Activated naive CD8-positive, alpha-beta T cell treated with anti-CD3 and anti-CD28 coated beads for 36 hours (primary cell): ENCODE results near the gene RAMACL. TPM values are rescaled to one million over a fixed set of nuclear protein-coding genes. Genes with fewer than 3 reads are reported as not detected.

ENCODE experiments used
- DNase-seq: peaks from one replicate; pipeline ENCODE4 v3.0.0; 2021
- H3K27ac Mint-ChIP-seq: one replicate; pipeline ENCODE4 v1.8.0; 2022; ENCODE audit warnings: mild to moderate bottlenecking, moderate library complexity, mixed read lengths
- H3K27me3 Mint-ChIP-seq: one replicate; pipeline ENCODE4 v1.8.0; 2022; ENCODE audit warnings: mild to moderate bottlenecking, mixed read lengths
- H3K36me3 Mint-ChIP-seq: one replicate; pipeline ENCODE4 v1.8.0; 2021; ENCODE audit warnings: mild to moderate bottlenecking, mixed read lengths
- H3K4me1 Mint-ChIP-seq: one replicate; pipeline ENCODE4 v1.8.0; 2021; ENCODE audit warnings: mixed read lengths
- H3K4me3 Mint-ChIP-seq: one replicate; pipeline ENCODE4 v1.8.0; 2022; ENCODE audit warnings: mild to moderate bottlenecking, moderate library complexity, mixed read lengths
- H3K9me3 Mint-ChIP-seq: one replicate; pipeline ENCODE4 v1.8.0; 2022; ENCODE audit warnings: mixed read lengths
- total RNA-seq, 2 experiments: library from RNA; stranded (reverse); gene quantifications; one replicate each; pipeline ENCODE4 v1.2.3, GENCODE V29; 2021

Gene RAMACL
- total RNA-seq, 2 experiments from 2014 or later, result 0.21 to 0.22 TPM

GRCh38 chr6:166580076-166581050 lies 6.1 kb downstream of the RAMACL start:
- Mint-ChIP-seq H3K4me3 (no peak overlapping the region), H3K9me3 (peaks cover 11% of the 10 kb centered on the region)

GRCh38 chr6:166579237-166579850 lies 7.1 kb downstream of the RAMACL start:
- no peak overlapping the region for H3K27ac Mint-ChIP-seq
- DNase-seq, result no peak
- peaks cover 6% of the 10 kb centered on the region for H3K36me3 Mint-ChIP-seq
- H3K4me1 Mint-ChIP-seq, result no peaks in the 10 kb centered on the region
- no peak overlapping the region for H3K4me3 Mint-ChIP-seq
- H3K9me3 Mint-ChIP-seq, result peaks cover 14% of the 10 kb centered on the region
- no peaks in the 10 kb centered on the region for H3K27me3 Mint-ChIP-seq

More at GRCh38 chr6:166580076-166581050, 6.1 kb downstream of the RAMACL start:
- DNase-seq, result no peak
- Mint-ChIP-seq H3K27ac (no peak overlapping the region), H3K36me3 (peaks cover 6% of the 10 kb centered on the region), H3K27me3 (no peaks in the 10 kb centered on the region), H3K4me1 (no peaks in the 10 kb centered on the region)

DNA sequence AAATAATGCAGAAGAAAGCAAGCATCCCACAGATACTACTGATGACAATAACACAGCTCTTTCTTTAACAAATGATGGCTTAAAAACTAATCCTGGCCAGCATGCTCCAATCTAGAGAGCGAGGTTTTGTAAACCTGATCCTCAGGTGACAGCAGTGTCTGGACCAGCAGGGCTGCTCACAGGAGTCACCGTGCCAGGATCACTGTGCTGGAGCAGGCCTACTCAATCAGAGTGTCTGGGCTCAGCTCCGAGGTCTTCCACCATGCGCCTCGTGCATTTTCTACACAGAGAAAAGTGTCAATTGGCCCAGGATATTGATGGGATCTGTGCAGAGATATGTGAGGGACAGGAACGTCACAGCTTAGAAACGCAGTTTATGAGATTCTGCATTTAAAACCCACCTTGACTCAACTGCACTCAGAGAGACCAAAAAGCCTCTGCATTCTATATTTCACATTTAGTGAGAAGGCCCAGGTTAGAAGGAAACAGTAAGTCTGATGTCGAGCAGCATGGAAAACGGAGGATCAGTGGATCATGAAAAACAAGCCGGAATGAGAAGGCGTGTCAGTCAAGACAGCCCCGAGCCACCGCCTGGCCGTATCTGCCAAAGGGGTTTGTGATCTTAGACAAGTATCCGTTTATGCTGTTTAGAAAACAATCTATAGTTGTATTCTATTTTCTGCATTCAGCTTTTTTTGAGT lies 7.8 kb downstream of the RAMACL start:
- Mint-ChIP-seq H3K4me1 (no peaks in the 10 kb centered on the region), H3K36me3 (peaks cover 6% of the 10 kb centered on the region), H3K9me3 (peaks cover 14% of the 10 kb centered on the region), H3K4me3 (no peak overlapping the region), H3K27me3 (no peaks in the 10 kb centered on the region), H3K27ac (no peak overlapping the region)
- no peak for DNase-seq

GRCh38 chr6:166575205-166575604 lies 11.3 kb downstream of the RAMACL start:
- Mint-ChIP-seq H3K4me1 (no peaks in the 10 kb centered on the region), H3K9me3 (peaks cover 14% of the 10 kb centered on the region), H3K27me3 (no peaks in the 10 kb centered on the region), H3K27ac (no peak overlapping the region), H3K4me3 (no peak overlapping the region), H3K36me3 (peaks cover 6% of the 10 kb centered on the region)
- no peak for DNase-seq

DNA sequence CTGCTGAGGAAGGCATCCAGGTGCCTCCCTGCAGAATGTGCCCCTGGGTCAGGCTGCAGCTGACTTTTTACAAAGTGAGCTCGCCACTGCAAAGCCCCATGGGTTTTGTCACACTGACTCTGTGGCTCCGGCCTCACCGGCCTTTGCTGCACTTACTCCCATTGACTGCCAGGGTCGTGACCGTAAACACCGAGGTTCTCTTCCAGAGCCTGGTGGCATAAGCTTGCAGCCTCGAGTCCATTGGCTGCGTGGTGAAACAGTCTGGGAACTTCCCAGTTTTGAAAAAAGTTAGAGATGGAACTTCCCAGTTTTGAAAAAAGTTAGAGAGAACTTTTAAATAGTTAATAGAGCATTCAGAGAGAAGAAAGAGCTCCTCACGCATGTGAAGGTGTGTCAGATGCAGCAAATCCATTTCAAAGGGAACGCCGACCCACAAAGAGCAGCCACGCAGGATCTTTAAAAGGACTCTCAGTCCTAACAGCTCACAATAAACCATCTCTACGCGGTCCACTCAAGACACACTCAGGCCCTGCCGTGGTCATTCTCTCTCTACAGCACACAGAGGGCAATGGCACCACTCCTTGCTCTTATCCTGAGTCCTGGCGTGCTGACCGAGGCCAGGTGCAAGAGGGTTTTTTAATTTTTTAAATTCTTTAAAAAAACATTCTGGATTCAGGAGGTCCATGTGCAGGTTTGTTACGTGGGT lies 12.8 kb downstream of the RAMACL start:
- Mint-ChIP-seq H3K27ac (no peak overlapping the region), H3K9me3 (peaks cover 14% of the 10 kb centered on the region), H3K4me3 (no peak overlapping the region), H3K36me3 (peaks cover 6% of the 10 kb centered on the region), H3K27me3 (no peaks in the 10 kb centered on the region), H3K4me1 (no peaks in the 10 kb centered on the region)
- DNase-seq, result no peak

DNA sequence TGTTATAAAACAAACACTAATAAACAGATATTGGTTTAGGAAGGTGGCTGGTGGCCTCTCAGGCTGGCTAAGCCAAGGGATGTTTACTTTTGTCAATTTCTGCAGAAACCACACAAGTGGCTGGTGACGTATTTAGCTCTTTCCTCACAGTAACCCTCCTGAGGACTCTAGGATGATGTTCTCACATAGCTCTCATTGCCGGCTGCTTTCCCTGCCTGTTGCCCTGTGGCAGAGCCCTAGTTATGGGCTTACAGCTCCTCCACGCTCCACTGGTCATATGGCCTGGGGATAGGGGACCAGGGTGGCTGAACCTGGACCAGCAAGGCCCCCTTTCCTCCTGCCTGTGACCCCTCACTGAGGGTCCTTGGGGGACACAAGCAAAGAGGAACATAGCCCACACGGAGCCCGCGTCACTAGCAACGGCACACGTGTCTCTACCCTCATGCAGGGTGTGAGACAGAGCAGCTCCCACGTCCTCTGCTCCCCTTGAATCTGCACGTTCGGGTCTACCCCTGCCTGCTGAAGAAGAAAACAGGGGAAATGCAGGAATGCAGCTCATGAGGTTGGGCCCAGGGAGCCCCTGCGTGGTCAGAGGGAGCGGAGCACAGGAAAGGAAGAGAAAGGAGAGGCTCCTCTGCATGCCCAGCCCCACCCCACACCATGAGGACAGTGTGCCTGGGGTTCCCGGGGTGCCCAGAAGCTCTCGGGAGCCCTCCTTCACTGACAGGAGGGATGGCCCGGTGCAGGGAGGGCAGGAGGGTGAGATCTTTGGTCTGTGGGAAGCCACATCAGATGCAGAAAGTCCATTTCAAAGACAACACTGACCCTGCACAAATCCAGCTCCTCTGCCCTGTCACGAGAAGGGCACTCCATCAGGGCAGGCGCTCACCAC lies 13.9 kb downstream of the RAMACL start:
- H3K9me3 Mint-ChIP-seq, result peaks cover 14% of the 10 kb centered on the region
- H3K27me3 Mint-ChIP-seq, result no peaks in the 10 kb centered on the region
- no peak overlapping the region for H3K4me3 Mint-ChIP-seq
- H3K4me1 Mint-ChIP-seq, result no peaks in the 10 kb centered on the region
- H3K27ac Mint-ChIP-seq, result peak overlapping the region; percentile 3
- DNase-seq, result no peak
- H3K36me3 Mint-ChIP-seq, result peaks cover 6% of the 10 kb centered on the region

DNA sequence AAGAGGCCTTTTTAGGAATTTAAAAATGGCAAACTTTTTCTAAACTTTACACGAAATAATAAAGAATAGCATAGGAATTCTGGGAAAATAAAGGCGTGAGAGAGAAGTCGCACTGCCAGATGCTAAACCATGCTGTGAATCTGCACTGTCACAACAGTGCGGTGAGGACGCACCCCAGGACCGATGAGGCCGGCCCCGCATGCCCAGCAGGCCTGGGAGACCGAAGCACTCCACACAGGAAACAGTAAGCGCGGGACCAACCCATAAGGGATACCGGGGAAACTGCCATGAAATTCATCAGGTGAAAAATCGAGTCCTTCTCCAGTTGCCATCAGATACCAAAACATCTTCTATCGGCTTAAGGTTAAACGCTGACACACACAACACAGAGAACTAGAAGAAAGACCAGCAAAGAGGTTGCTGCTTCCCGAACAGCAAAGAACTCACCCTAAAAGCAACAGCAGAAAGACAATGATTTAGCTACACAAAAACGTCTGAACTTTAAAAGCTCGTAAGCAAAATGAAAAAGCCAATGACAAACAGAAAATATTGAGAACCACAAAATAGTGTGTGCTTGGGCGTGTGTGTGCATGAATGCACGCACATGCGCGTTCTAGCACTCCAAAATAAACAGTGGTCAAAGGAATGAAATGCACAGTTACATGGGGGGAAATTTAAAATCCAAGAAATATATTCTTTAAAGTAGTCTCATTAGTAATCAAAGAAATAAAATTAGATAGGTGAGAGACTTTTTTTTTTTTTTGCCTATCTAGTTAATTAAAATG lies 15.4 kb downstream of the RAMACL start:
- Mint-ChIP-seq H3K27me3 (no peaks in the 10 kb centered on the region), H3K4me3 (no peak overlapping the region), H3K4me1 (no peaks in the 10 kb centered on the region), H3K36me3 (peaks cover under 1% of the 10 kb centered on the region), H3K9me3 (peaks cover 5% of the 10 kb centered on the region), H3K27ac (no peak overlapping the region)
- no peak for DNase-seq

DNA sequence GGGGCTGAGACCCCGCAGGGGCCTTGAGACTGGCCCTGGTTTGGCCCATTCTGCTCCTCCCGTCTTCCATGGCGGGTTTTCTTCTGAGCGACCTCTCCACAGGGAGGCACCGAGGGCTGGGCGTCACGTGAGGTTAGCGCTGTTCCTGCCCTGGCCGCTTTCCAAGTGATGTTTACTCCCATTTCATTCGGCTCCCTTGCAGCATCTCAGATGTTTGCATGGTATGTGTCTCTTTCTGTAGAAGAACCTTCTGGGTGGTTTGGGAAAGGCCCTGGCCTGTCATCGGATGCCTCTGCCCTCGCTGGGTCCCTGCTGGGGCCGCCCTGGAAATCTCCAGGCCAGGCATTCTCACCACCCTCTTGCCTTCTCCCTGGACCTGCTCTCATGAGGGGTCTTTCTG lies 17.3 kb downstream of the RAMACL start:
- DNase-seq, result no peak
- no peak overlapping the region for H3K27ac Mint-ChIP-seq
- H3K9me3 Mint-ChIP-seq, result no peaks in the 10 kb centered on the region
- no peaks in the 10 kb centered on the region for H3K27me3 Mint-ChIP-seq
- H3K4me1 Mint-ChIP-seq, result no peaks in the 10 kb centered on the region
- H3K36me3 Mint-ChIP-seq, result no peaks in the 10 kb centered on the region
- H3K4me3 Mint-ChIP-seq, result no peak overlapping the region

DNA sequence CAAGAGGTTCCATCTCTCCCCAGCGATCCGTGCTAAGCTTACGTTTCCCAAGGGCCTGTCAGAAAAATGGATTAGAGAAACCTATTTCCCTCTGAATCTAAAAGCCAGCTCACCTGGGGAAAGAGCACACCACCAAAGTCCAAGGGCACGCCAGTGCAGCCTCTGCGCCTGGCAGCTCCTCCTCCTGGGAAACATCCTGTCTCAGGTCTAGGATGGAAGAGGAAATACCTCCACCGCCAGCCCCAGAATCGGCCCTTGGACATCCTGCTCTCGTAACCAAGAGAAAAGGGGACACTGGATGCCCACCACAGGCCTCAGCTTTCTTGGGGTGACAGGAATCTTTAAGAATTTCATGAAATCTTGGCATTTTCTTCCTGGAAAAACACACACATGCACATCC lies 18.7 kb downstream of the RAMACL start:
- H3K4me3 Mint-ChIP-seq, result no peak overlapping the region
- no peak for DNase-seq
- H3K9me3 Mint-ChIP-seq, result no peaks in the 10 kb centered on the region
- H3K36me3 Mint-ChIP-seq, result no peaks in the 10 kb centered on the region
- H3K4me1 Mint-ChIP-seq, result no peaks in the 10 kb centered on the region
- no peaks in the 10 kb centered on the region for H3K27me3 Mint-ChIP-seq
- no peak overlapping the region for H3K27ac Mint-ChIP-seq

DNA sequence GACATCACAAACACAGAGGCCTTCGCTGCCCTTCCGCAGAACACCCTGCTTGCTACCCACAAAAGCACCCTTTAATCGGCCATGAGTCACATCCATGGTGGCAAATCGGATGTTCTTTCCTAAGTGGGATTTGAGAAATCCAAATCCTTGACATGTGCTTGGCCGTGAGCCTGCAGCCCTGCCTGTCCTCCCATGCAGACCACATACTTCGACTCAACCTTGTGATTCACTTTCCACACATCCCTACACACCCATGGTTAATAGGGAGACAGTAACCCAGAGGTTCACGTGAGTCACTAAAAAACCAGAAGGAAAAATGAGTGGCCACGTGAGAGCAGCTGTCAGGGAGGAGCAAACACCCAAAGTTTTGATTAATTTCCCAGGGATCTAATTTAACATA lies 19.4 kb downstream of the RAMACL start:
- no peak for DNase-seq
- H3K9me3 Mint-ChIP-seq, result no peaks in the 10 kb centered on the region
- H3K27ac Mint-ChIP-seq, result no peak overlapping the region
- H3K27me3 Mint-ChIP-seq, result no peaks in the 10 kb centered on the region
- no peak overlapping the region for H3K4me3 Mint-ChIP-seq
- no peaks in the 10 kb centered on the region for H3K36me3 Mint-ChIP-seq
- no peaks in the 10 kb centered on the region for H3K4me1 Mint-ChIP-seq

- Mint-ChIP-seq H3K27me3 (no peaks in the 10 kb centered on the region), H3K4me1 (no peaks in the 10 kb centered on the region), H3K36me3 (no peaks in the 10 kb centered on the region), H3K9me3 (no peaks in the 10 kb centered on the region), H3K4me3 (no peak overlapping the region), H3K27ac (no peak overlapping the region)
- DNase-seq, result no peak
Measured at GRCh38 chr6:166566026-166567011, 20.2 kb downstream of the RAMACL start.

DNA sequence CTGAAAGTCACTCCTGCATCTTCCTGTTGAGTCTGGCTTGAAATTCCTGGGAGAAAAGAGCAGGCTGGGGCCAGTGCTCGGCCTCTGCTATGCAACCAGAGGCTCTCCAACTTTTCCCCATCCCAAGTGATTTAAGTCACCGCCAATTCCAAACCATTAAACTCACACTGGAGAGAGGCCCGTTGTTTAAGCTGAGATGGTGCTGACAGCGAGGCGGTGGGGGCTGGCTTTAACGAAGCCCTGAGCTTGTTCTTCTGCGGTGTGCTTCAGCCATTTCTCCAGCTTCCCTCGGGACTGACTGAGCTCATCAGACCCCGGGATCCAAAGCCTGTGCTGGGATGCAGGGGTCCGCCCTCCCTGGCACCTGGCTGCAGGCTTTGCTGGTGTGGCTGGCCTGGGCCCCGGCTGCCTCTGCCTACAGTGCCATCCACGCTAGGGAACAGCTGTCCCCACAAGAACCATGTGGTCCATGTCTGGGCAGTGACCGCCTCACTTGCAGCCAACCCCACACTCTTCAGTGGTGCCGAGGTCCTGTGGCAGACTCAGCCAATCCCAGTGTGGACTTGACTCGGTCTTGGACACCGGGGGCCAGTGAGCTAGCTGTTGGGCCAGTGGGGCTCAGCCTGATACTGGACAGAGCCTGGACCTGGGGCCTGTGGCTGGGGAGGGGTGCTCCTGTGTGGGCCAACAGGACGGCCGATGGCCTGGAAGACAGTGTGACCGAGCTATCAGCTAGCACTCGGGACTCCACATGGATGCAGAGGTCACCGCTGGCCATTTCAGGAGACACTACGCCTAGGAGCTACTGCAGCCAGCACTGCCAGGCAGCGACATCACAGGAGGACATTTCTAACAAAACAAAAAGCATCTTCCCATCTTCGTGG lies 21.2 kb downstream of the RAMACL start:
- Mint-ChIP-seq H3K27me3 (no peaks in the 10 kb centered on the region), H3K9me3 (no peaks in the 10 kb centered on the region), H3K36me3 (no peaks in the 10 kb centered on the region), H3K27ac (no peak overlapping the region), H3K4me1 (no peaks in the 10 kb centered on the region), H3K4me3 (no peak overlapping the region)
- no peak for DNase-seq
